Activated T-cell treated with anti-CD3 and anti-CD28 coated beads for 48 hours (primary cell): ENCODE measurements around the gene TMPRSS6.

Source experiments
- DNase-seq: peaks from one replicate; pipeline ENCODE4 v3.0.0-alpha.2; 2020; ENCODE audit warnings: low read depth

The TMPRSS6 gene

DNA sequence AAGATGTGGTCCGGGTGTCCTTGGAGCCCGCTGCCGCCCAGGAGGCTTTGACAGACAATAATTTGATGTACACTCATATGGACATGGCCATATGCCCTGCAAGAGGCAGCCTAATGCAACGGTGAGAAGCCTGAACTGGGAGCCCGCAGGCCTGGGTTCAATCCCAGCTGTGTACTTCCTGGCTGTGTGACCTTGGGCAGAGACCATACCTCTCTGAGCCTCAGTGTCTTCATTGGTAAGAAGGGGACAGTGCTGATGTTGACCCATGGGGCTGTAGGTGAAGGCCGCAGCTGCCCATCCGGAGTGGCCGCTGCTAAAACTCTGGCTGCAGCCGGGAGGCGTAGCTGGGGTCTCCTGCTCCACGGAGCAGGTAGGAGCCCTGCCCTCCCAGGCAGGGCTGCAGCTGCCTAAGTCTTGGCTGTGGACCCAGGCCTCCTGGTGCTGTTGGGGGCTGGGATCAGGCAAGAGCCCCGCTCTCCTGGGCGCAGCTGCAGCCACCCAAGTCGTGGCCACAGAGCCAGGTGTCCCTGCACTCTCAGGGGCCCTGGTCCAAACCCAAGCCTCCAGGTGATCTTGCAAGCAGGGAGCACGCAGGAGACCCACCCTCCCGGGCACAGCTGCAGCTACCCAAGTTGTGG, 31.3 kb upstream of the TMPRSS6 start:
- no peak for DNase-seq

DNA sequence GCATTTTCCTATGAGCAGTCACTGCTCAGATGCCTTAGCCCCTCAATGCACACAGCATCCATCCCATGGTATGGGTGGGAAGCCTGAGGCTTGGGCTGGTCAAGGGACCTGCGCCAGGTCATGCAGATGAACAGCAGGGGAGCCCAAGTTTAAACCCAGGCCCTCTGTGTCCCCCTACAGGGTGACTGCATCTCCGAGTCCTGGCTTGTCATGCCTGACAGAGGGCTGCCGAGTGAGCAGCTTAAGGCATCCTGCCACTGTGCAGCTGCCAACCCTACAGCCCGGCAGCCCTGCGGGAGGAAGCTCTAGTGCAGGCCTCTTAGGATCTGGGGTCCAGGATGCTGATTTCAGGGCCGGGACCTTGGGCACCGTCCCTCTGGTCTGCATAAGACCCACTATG, 30.2 kb upstream of the TMPRSS6 start:
- DNase-seq: no peak

DNA sequence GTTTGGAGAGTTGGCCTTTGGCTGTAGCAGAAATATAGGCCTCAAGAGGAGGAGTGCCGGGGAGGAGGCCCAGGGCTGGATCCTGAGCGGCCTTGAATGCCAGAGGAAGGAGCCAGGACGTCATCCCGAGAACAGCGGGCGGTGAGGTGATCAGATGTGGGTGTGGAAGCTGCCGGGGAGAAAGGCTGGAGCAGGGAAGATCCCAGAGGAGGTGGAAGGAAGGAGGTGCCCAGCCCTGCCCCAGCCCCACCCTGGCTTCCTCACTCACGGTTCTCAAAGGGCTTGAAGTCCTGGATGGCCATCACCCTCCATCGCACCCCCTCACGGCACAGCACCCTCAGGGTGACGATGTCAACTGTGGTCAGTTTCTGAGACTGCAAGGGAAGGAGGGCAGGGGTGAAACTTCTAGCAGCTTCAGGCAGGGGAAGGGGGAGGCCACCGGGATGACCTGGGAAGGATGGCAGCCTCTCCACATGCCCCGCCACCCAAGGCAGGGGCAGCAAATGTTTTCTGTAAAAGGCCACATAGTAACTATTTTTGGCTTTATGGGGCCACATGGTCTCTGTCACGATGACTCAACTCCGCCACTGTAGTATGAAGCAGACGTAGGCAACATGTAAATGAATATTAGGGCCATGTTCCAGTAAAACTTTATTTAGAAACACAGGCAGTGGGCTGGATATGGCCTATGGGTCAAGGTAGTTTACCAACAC, 29.5 kb upstream of the TMPRSS6 start:
- no peak for DNase-seq

DNA sequence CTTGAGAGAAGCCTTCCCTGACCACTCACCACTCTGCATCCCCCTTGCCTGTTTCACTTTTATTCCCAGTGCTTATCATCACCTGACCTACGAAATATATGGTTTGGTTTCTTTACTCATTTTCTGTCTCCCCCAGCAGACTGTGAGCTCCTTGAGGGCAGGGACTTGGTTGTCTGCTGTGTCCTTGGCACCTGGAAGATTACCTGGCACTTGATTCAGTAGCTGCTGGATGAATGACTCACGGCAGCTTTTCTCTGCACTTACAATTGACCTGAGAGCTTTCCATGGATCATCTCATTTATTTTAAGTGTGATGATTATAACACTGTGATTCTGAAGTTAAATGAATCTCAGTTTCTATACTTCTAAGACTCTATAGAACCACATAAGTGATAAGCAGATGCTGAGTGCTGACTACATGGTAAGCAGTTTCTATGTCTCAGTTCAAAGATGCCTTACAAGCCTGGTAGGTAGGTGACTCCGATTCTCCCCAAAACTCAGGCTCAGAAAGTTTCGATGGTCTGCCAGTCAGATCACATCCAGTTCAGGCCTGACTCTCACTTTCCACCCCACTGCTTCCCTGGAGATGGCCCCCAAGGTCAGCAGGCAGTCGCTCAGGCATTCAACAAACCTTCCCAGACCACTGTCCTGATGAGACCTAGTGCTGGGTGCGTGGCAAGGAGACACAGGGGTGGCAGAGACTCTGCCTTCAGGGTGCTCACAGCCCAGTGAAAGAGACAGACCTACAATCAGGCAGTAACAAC, 28.6 kb upstream of the TMPRSS6 start:
- DNase-seq: no peak

DNA sequence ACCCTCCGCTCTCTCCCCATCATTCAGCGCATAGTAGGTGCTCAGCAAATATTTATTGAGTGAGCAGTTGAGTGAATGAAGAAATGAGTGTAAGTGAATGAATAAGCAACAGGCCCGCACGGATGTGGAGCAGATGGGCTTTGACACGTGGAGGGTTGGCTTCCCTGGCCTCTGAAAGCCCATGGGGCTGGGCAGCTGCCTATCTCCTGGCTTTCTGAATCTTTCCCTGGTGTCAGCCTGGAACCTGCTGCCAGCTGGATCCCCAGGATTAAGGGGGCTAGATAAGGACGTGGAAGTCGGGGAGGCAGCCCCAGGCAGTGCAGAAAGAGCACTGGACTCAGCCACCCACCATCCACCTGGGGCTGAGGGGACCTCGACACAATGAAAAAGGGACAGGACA, 27.6 kb upstream of the TMPRSS6 start:
- no peak for DNase-seq

DNA sequence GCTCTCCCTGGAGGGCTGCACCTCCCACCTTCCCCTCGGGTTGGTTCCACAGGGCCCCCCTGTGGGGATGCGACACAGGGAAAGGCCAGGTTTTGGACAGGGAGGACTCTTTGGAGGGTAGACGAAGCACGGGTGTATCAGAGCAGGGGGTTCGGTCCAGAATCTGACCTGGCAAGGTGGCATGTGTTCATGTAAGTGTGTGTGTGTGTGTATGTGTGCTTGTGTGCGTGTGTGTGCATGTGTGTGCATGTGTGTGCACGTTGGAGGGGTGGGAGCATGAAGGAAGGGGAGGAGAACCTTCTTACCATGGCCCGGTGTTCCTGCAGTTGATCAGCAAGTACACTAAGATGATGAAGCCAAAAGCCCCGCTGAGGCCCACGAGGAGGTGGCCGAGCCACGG, 25.5 kb upstream of the TMPRSS6 start:
- DNase-seq: no peak

DNA sequence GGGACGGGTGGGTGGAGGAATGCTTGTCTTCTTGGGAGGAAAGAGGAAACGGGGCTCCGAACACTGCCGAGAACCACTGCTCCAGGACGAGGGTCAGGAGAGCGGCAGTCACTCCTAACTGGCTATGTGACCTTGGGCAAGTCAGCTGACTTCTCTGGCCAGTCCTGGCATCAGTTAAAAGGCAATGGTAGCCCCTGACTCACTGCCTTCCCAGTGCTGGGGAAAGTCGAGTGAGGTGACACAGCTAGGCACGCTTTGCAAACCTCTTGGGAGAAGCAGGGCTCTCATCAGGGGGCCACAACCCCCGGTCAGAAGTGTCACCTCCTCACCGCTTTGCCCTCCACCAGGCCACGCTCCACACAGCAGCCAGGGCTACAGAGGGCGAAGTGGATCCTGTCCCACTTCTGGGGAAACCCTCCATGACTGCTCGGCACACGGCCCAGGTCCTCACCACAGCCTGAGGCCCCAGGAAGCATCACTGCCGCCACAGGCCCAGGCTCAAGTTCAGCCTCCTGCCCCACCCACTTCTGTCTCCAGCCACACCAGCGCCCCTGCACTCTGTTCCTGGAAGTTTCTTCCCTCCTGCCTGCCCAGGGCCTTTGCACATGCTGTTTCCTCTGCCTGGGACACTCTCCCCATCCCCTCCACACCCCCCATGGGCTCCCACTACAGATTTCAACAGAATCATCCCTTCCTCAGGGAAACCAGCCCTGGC, 23.9 kb upstream of the TMPRSS6 start:
- DNase-seq: no peak

DNA sequence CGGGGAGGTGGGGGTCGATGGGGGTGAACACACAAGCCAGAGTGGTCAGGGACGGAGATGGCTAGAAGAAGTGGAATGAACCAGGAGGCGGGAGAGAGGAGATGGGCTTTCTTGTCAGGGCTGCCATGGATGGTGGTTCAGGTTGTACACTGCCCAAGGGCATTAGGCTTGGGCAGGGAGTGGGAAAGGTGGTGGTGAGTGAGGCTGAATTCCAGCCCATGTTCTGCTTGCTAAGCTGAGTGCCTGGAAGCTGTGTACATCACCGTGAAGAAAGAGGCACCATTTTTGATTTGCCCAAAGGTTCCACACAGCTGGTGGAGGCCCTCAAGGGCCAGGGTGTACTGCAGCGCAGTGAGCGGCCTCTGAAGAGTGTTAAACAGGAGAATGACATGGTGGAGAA, 23.3 kb upstream of the TMPRSS6 start:
- DNase-seq: no peak

DNA sequence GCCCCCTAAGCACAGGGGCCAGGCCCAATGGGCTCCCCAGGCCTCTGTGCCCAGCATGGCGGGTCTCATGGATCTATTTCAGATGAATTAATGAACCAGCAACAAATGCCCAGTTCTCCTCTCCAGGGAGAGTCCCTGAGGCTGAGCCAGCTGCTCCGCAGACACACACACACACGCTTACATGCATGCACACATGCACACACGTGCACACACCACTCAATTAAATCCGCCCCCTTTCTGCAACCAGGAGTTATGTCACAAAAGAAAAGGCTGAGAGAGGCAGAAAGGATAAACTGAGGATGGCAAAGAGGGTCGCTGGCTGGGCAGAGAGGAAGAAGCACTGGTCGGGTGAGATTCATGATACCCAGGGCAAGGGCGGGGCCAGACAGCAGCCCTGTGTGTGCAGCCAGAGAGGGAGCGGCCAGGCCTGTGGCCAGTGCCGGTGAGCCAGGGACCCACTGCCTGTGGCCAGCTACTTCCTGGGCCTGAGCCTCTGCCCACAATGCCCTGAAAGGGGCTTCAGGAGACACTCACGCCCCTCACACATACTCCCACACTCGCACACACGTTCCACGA, 20.4 kb upstream of the TMPRSS6 start:
- DNase-seq: no peak

DNA sequence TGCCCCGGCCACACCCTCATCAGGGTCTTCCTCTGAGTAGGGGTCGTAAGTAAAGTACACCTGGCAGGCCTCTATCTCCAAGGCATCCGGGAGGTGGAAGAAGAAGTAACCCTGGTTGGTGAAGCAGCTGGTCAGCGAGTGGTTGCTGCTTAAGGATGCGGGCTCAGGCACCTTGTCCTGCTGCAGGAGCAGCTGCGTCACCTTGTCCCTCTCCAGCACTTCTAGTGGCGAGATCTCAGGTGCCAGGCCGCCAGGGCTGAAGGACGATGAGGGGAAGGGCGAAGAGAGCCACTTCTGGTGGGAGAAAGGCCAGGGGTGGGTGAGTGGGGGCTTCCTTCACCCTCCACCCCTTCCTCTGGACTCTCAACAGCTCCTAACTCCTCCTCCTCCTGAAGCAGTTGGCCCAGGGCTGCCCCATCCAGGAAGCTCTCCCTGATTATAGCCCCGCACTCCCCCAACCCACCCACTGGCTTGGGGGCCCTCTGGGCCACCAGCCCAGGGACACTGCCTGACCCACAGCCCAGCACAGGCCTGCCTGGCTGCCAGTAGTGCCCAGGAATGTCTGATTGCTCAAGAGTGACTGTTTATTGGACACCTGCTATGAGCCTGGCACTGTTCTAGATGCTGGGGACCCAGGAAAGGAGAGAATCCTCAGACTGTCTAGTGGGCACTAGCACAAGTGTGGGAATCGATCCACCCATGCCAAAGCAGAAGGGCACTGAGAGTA, 19.2 kb upstream of the TMPRSS6 start:
- no peak for DNase-seq

DNA sequence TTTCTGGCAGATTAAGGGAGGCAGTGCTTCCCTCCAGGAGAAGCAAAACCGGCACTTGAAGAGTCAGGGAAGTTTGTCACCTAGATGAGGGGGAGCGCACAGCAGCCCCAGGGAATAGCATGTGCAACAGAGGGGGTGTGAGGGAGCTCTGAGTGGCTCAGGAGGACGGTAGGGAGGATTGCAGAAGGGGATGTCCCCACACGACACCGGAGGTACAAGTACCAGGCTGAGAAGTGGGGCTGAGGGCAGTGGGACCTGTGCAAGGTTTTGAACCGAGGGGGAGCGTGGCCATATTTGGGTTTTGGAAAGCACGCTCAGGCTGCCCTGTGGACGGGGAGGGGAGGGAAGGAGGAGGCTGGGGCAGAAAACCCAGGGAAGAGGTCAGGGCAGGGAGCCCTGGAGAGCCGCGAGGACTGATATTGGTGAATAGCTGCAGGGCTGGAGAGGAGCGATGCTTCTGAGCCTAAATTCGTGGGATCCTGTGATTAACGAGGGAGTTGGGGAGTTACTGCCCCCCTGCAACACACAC, 17.9 kb upstream of the TMPRSS6 start:
- no peak for DNase-seq

DNA sequence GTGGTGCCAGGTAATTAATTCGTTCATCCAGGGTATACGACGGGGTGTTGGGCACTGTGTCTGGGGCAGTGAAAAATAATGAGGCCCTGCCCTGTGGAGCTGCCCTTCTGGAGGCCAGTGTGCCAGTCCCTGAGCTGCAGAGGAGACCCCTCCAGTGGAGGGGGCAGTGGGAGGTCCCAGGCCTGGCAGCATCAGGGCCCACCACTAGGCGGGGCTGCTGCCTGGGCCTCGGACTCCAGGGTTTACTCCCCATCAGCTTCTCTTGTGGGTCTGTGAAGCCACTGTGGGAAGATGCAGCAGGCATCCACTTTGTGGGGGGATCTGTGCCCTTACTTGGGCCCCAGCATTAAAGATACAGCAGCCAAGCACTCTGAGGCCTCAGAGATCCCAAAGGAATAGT, 17.4 kb upstream of the TMPRSS6 start:
- DNase-seq: no peak

DNA sequence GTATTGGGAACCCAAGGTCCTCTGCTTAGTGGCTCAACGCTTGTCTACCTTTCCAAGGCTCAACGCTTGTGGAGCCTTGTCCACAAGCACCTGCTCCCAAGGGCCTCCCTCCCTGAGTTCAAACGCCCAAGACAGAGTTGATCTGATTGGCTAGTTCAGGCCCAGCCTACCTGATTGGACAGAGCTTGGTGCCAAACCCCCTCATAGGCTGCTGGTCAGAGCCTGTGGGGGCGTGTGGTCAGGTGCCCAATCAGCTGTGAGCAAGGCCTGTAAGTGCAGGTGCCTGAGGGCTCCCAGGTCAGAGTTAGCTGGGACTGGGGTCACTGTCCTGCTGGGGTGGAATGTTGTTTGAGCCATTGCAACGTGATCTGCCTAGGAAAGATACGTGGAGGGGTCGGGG, 16.9 kb upstream of the TMPRSS6 start:
- DNase-seq: no peak

DNA sequence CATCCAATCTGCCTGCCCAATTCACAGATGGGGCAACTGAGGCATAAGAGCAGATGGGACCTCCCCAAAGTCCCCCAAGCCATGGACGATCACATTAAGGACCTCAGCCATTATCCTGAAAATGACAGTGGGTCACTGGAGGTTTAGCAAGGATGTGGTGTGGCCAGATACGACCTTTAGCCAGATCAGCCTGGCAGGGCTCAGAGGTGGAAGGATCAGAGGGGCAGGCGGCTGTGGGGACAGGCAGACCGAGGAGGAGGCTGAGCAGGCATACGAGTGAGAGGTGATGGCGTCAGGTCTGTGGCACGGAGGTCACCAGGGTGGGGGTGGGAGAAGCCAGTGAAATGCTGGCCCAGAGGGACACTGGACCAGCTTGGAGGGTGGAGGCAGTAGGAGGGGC, 14.1 kb upstream of the TMPRSS6 start:
- DNase-seq: no peak

DNA sequence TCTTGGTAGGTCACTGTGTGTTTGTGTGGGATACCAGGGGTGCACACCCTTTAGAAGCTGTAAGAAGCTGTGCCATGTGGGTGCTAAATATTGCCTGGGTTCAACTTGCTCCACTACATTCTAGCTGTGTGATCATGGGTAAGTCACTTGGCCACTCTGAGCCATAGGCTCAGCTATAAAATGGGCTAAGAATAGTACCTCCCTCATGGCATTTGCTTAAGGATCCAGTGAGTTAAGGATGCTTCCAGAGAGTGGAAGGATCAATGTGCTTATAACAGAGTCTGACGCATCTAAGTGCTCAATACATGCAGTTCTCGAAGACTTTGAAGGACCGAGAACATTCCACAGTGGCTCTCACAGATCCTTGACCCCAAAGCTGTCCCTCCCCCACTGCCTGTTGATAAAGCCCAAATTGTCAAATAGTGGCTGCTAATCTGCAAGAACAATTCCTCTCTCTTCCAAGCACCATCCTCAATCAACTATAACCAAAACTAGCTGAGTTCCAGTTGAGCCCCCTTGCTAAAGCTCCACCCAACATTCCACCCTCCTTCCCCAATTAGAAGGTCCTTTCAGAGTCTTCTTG, 13.2 kb upstream of the TMPRSS6 start:
- DNase-seq: no peak

DNA sequence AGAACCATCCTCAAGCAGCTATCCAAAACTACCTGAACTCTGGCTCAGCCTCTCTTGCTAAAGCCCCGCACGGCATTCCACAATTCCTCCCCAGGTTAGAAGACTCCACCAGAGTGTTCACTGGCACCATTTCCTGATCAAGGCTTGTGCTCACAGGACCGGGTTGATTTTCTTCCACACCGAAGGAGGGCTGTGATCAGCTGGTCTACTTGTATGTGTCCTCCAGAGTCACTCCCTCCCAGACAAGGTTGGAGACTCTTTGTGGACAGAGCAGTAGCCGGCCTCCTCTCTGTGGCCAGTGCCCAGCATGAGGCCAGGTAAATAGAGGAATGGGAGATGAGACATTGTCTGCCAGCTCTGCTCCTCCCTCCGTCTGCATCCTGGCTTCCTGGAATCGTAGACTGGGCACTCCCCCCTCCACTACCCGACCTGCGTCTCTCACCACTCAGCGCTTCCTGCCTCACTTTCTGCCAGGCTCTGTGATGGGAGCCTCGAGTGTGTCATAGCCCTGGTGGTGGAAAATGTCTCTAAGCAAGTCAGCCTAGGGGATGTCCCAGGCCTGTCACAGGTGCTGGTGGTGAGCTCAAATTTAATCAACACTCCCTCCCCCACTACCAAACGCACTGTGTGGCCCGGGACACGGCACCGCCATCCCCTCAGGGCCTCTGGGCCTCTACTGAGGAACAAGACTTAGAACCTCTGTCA, 12.5 kb upstream of the TMPRSS6 start:
- peak; percentile 87 for DNase-seq

DNA sequence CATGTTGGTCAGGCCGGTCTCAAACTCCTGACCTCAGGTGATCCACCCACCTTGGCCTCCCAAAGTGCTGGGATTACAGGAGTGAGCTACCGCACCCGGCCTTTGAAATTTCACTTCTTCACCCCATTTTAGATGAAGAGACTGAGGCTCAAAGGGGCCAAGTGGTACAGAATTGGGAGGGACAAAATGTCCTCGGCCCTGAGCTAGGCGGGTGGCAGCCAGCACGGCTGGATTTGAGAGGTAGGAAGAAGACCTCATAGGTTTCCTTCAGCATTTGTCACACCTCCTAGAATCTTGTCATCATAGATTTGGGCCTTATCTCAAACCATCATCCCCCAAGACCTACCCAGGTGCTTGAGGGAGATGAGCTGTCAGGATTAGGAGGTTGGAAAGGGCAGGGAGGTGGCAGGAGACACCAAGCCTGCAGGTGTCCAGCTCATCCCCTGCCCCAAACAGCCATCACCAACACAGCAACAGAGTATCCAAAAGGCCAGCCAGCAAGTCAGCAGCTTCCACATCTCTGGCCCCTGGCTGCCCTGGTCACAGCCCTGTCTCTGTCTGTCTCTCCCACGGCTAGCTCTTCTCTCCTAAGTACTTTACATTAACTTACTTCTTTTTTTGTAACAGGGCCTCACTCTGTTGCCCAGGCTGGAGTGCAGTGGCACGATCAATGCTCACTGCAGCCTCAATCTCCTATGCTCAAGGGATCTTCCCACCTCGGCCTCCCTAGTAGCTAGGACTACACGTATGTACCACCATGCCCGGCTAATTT, 11.2 kb upstream of the TMPRSS6 start:
- no peak for DNase-seq

DNA sequence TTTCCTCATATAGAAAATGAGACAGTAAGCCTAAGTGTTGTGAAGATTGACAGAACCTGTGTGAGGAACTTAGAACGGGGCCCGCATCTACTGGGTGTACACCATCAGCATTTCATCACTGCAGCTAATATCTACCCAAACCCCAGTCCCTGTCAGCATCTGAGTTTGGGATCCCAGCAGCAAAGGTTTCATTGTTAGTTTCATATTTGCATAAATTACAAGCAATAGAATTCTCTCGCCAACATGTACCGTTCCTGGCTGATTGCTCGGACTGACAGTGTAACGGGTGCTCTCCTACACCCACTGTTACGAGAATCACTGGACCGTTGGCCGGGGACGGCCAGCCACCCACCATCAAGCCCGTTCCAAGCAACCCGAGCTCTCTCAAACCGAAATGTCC, 10.4 kb upstream of the TMPRSS6 start:
- DNase-seq: no peak

DNA sequence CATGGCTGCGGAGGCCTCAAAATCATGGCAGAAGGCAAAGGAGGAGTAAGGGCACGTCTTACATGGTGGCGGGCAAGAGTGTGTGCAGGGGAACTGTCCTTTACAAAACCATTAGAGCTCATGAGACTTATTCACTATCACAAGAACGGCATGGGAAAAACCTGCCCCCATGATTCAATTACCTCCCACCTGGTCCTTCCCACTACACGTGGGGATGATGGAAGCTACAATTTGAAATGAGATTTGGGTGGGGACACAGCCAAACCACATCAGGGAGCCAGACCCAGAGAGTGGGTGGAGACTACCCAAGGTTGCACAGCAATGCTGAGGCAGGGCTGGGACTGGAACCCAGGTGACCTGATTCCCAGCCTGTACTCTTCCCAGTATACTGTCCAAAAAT, 8.6 kb upstream of the TMPRSS6 start:
- DNase-seq: no peak

DNA sequence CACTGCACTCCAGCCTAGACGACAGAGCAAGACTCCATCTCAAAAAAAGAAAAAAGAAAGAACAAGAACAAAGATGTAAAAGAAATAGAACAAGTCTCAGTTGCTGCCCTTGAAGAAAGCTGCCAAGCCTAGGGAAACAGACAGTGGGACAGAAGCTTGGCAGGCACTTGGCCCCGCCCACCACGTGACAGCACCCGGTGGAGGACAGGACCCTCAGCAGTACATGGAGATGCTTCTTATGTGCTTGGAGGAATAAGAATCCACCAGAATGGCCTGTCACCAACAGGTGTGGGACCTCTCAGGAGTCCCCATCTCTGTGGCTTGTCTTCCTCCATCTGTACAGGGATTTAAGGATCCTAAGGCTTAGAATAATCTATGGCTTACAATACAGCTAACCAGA, 7.6 kb upstream of the TMPRSS6 start:
- no peak for DNase-seq
